ENCODE results near the gene FILIP1. TPM values are rescaled to one million over a fixed set of nuclear protein-coding genes. Genes with fewer than 3 reads are reported as not detected.
A peak's percentile ranks its signal among the peaks of the same experiment; 100 is the strongest.

The FILIP1 gene
- total RNA-seq, 3 donors from 2014 or later = 2.9 to 4.3 (median 4.3) TPM

DNA sequence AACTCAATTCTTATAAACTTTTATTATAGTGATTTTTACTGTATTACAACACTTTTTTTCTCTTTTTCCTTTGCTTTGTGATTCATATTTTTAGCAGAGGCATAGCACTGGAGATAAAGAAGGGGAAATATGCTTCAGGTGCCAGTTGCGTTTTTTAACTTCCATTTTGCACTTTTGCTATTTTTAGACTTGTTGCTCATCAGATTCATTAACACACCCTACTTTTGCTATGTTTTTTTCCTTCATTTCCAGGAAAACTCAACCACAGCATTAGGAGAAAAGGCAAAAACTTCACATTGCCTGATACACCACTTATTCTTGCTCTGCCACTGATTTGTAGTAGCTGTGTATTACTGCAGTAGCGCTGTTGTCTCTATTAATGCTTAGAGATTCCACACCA lies 201.0 kb downstream of the FILIP1 start:
- intact Hi-C loops (cut with DNase I; ENCODE audit: low total_unique reads) = no loop called here
- H3K27me3 ChIP-seq = no peaks in the 10 kb centered on the region
- no peak overlapping the region for H3K4me3 ChIP-seq
- no peak for DNase-seq (ENCODE audit: low spot score in 2 of 2)
- H3K27ac ChIP-seq = no peak overlapping the region
- no peak for TF ChIP-seq POLR2AphosphoS5 (IDR thresholded peaks at IDR 0.05)
- H3K4me1 ChIP-seq = no peaks in the 10 kb centered on the region
- no peaks in the 10 kb centered on the region for H3K9me3 ChIP-seq
- H3K36me3 ChIP-seq = no peaks in the 10 kb centered on the region

DNA sequence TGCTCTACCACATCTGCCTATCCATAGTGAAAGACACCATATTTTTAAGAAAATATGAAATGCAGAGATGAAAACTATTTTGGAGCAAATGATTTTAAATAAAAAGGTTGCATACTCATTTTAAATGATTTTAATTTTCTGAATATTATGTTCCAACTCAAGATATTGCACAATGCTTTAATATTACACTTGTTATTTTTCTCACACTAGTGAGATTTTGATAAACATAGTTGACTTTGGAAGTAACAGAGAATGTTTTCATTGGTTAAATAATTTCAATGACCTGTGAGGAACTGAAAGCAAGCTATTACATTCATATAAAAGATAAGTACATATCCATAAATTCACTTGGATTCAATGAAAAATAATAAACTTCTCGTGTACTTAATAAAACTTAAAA lies 201.9 kb downstream of the FILIP1 start:
- Histone ChIP-seq H3K36me3 (no peaks in the 10 kb centered on the region), H3K9me3 (no peaks in the 10 kb centered on the region), H3K4me3 (no peak overlapping the region), H3K4me1 (no peaks in the 10 kb centered on the region), H3K27me3 (no peaks in the 10 kb centered on the region), H3K27ac (no peak overlapping the region)
- DNase-seq (ENCODE audit: low spot score in 2 of 2) = no peak
- TF ChIP-seq POLR2A (IDR thresholded peaks at IDR 0.05) (no peak), POLR2AphosphoS5 (IDR thresholded peaks at IDR 0.05) (no peak)
- TF ChIP-seq, protein P1, sequence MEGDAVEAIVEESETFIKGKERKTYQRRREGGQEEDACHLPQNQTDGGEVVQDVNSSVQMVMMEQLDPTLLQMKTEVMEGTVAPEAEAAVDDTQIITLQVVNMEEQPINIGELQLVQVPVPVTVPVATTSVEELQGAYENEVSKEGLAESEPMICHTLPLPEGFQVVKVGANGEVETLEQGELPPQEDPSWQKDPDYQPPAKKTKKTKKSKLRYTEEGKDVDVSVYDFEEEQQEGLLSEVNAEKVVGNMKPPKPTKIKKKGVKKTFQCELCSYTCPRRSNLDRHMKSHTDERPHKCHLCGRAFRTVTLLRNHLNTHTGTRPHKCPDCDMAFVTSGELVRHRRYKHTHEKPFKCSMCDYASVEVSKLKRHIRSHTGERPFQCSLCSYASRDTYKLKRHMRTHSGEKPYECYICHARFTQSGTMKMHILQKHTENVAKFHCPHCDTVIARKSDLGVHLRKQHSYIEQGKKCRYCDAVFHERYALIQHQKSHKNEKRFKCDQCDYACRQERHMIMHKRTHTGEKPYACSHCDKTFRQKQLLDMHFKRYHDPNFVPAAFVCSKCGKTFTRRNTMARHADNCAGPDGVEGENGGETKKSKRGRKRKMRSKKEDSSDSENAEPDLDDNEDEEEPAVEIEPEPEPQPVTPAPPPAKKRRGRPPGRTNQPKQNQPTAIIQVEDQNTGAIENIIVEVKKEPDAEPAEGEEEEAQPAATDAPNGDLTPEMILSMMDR (IDR thresholded peaks at IDR 0.05) = no peak
- intact Hi-C loops (cut with DNase I; ENCODE audit: low total_unique reads) = no loop called here

DNA sequence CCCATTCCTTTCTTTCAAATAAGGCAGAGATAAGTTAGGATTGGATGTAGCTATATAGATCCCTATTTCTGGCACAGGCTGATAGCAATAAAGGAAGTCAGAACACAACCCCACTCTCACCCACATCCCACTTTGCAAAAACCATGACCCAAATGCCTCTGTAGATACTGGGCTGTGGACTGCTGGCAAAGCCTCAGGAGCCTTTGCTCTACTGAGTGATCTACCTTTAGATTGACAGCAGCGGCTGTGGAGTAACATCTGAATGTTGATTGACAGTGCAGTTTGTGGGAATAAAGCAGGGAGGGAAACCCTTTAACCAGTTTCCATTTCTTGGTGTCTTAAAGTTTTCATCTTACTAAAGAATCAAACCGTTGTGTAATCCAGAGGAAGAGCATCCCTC lies 202.3 kb downstream of the FILIP1 start:
- no peak for DNase-seq (ENCODE audit: low spot score in 2 of 2)
- H3K4me1 ChIP-seq = peaks cover 0 to 1% of the 10 kb centered on the region in 2 donors
- H3K9me3 ChIP-seq = no peaks in the 10 kb centered on the region
- H3K27ac ChIP-seq = no peak overlapping the region
- TF ChIP-seq POLR2AphosphoS5 (IDR thresholded peaks at IDR 0.05) (no peak), POLR2A (IDR thresholded peaks at IDR 0.05) (no peak)
- TF ChIP-seq, protein P1 (IDR thresholded peaks at IDR 0.05) = no peak
- H3K27me3 ChIP-seq = no peaks in the 10 kb centered on the region
- no peak overlapping the region for H3K4me3 ChIP-seq
- no peaks in the 10 kb centered on the region for H3K36me3 ChIP-seq
- intact Hi-C loops (cut with DNase I; ENCODE audit: low total_unique reads) = no loop called here

DNA sequence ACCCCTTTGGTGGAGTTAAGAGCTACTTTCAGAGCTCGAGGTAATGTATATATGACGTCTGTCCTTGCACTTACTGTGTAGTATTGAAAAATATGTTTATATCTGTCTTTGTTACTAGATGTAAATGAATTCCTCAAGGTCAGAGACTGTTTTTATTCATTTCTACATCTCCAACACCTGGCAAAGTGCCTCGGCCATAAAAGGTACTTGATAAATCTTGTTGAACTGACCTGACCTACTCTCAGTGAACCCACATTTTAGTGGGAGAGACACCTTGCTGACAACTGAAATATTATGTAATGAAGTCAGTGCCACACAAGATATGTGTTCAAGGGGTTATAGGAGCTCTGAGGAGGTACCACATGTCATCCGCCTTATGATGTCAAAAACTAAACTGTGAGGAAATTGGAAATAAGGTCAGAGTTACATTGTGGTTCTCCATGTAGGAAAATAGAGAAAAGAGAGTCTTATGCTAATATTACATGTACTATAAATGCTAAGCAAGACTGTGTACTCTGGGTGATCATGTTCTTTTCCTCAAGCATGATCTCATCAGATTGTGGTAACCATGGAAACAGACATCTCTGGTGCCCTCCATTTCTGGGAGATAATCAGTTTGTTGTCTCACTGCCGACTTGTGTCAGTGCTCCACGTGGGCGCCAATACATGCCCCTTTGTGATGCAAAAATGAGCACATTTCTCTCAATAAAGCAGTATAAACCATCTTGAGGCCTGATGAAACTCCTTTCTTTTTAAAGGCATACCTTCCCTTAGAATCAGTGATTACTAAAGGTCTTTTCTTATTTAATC lies 203.3 kb downstream of the FILIP1 start:
- H3K36me3 ChIP-seq = no peaks in the 10 kb centered on the region
- intact Hi-C loops (cut with DNase I; ENCODE audit: low total_unique reads) = no loop called here
- DNase-seq (ENCODE audit: low spot score in 2 of 2) = no peak
- peak overlapping the region in 1 of 2 donors; percentile 2 for H3K27ac ChIP-seq
- TF ChIP-seq, protein P1 (IDR thresholded peaks at IDR 0.05) = no peak
- TF ChIP-seq POLR2A (IDR thresholded peaks at IDR 0.05) = no peak
- no peak for TF ChIP-seq POLR2AphosphoS5 (IDR thresholded peaks at IDR 0.05)
- no peak overlapping the region for H3K4me3 ChIP-seq
- H3K4me1 ChIP-seq = peaks cover 0 to 10% of the 10 kb centered on the region in 2 donors
- H3K27me3 ChIP-seq = no peaks in the 10 kb centered on the region
- no peaks in the 10 kb centered on the region for H3K9me3 ChIP-seq

DNA sequence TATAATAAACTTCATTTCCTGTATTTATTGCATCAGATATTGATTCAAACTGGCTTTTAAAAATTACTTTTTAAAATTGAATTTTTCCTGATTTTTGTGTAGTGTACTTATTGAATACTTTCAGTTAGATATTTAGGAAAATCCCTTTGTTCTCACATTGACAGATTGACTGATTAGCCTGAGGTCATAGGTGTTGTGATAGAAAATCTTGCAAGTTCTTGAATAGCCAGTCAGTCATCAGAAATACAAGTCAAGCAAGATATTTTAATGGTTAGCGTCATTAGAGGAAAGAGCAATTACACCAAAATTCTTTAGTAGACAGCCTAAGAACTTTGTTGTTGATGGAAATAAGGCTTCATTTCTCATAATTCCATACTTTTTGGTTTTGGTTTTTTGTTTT lies 205.6 kb downstream of the FILIP1 start:
- TF ChIP-seq, protein P1 (IDR thresholded peaks at IDR 0.05) = no peak
- TF ChIP-seq POLR2A (IDR thresholded peaks at IDR 0.05) (no peak), POLR2AphosphoS5 (IDR thresholded peaks at IDR 0.05) (no peak)
- Histone ChIP-seq H3K4me1 (peaks cover 0 to 10% of the 10 kb centered on the region in 2 donors), H3K27ac (no peak overlapping the region), H3K9me3 (no peaks in the 10 kb centered on the region), H3K36me3 (no peaks in the 10 kb centered on the region), H3K4me3 (no peak overlapping the region), H3K27me3 (no peaks in the 10 kb centered on the region)
- no peak for DNase-seq (ENCODE audit: low spot score in 2 of 2)
- intact Hi-C loops (cut with DNase I; ENCODE audit: low total_unique reads) = no loop called here
